ENCODE measurements around the gene ANKIB1. TPM values are rescaled to one million over a fixed set of nuclear protein-coding genes. Genes with fewer than 3 reads are reported as not detected.

The ANKIB1 gene
- total RNA-seq, 1 experiment from 2014 or later: 57.2 TPM

GRCh38 chr7:92335574-92335973, 89.8 kb downstream of the ANKIB1 start:
- TF ChIP-seq CTCF (IDR thresholded peaks at IDR 0.05; ENCODE audit: insufficient read depth in 1 of 2, low read depth in 1 of 2, low read length in 1 of 2, severe bottlenecking in 1 of 2, unreplicated experiment in 1 of 2): no peak
- intact Hi-C loops (cut with micrococcal nuclease; ENCODE audit: unreplicated experiment): no loop called here
- H3K27me3 Mint-ChIP-seq (ENCODE audit: insufficient read depth, unreplicated experiment): no peaks in the 10 kb centered on the region
- H3K4me3 Mint-ChIP-seq (ENCODE audit: unreplicated experiment): no peak overlapping the region
- Histone ChIP-seq H3K4me3 (ENCODE audit: low read depth, low read length) (no peak overlapping the region), H3K4me1 (no peaks in the 10 kb centered on the region), H3K27me3 (replicated peaks; ENCODE audit: control insufficient read depth, insufficient read depth, low read length) (no peaks in the 10 kb centered on the region), H3K9me3 (peaks cover 9% of the 10 kb centered on the region), H3K36me3 (ENCODE audit: control insufficient read depth, insufficient read depth, low read length) (no peaks in the 10 kb centered on the region)
- peaks cover 15% of the 10 kb centered on the region for H3K4me1 Mint-ChIP-seq (ENCODE audit: low read depth, unreplicated experiment)
- peaks cover 12% of the 10 kb centered on the region for H3K9me3 Mint-ChIP-seq (ENCODE audit: unreplicated experiment)
- POLR2A ChIA-PET: no interaction called here
- H3K27ac Mint-ChIP-seq (ENCODE audit: unreplicated experiment): no peak overlapping the region
- BruUV-seq (replicated peaks): no TSS peak
- H3K36me3 Mint-ChIP-seq (ENCODE audit: insufficient read depth, unreplicated experiment): no peaks in the 10 kb centered on the region
- no peak for DNase-seq
- CTCF ChIA-PET: no interaction called here

GRCh38 chr7:92336662-92337340, 91.0 kb downstream of the ANKIB1 start:
- ChIA-PET POLR2A (no interaction called here), CTCF (no interaction called here)
- no peaks in the 10 kb centered on the region for H3K36me3 Mint-ChIP-seq (ENCODE audit: insufficient read depth, unreplicated experiment)
- intact Hi-C loops (cut with micrococcal nuclease; ENCODE audit: unreplicated experiment): no loop called here
- BruUV-seq (replicated peaks): no TSS peak
- peaks cover 12% of the 10 kb centered on the region for H3K9me3 Mint-ChIP-seq (ENCODE audit: unreplicated experiment)
- H3K4me3 Mint-ChIP-seq (ENCODE audit: unreplicated experiment): no peak overlapping the region
- peaks cover 15% of the 10 kb centered on the region for H3K4me1 Mint-ChIP-seq (ENCODE audit: low read depth, unreplicated experiment)
- Histone ChIP-seq H3K36me3 (ENCODE audit: control insufficient read depth, insufficient read depth, low read length) (no peaks in the 10 kb centered on the region), H3K4me1 (no peaks in the 10 kb centered on the region), H3K9me3 (peaks cover 9% of the 10 kb centered on the region), H3K27me3 (replicated peaks; ENCODE audit: control insufficient read depth, insufficient read depth, low read length) (no peaks in the 10 kb centered on the region), H3K4me3 (ENCODE audit: low read depth, low read length) (no peak overlapping the region)
- no peak for DNase-seq
- no peak overlapping the region for H3K27ac Mint-ChIP-seq (ENCODE audit: unreplicated experiment)
- no peaks in the 10 kb centered on the region for H3K27me3 Mint-ChIP-seq (ENCODE audit: insufficient read depth, unreplicated experiment)
- no peak for TF ChIP-seq CTCF (IDR thresholded peaks at IDR 0.05; ENCODE audit: insufficient read depth in 1 of 2, low read depth in 1 of 2, low read length in 1 of 2, severe bottlenecking in 1 of 2, unreplicated experiment in 1 of 2)

GRCh38 chr7:92340016-92340415, 94.2 kb downstream of the ANKIB1 start:
- intact Hi-C loops (cut with micrococcal nuclease; ENCODE audit: unreplicated experiment): no loop called here
- H3K27me3 Mint-ChIP-seq (ENCODE audit: insufficient read depth, unreplicated experiment): no peaks in the 10 kb centered on the region

More at GRCh38 chr7:92340016-92340415, 94.2 kb downstream of the ANKIB1 start:
- Mint-ChIP-seq H3K4me3 (ENCODE audit: unreplicated experiment) (no peak overlapping the region), H3K4me1 (ENCODE audit: low read depth, unreplicated experiment) (peaks cover 15% of the 10 kb centered on the region), H3K36me3 (ENCODE audit: insufficient read depth, unreplicated experiment) (peaks cover 4% of the 10 kb centered on the region), H3K27ac (ENCODE audit: unreplicated experiment) (no peak overlapping the region), H3K9me3 (ENCODE audit: unreplicated experiment) (peaks cover 12% of the 10 kb centered on the region)
- no peaks in the 10 kb centered on the region for H3K4me1 ChIP-seq
- CTCF ChIA-PET: no interaction called here
- no peak for DNase-seq
- H3K4me3 ChIP-seq (ENCODE audit: low read depth, low read length): no peak overlapping the region
- POLR2A ChIA-PET: no interaction called here
- no peak for TF ChIP-seq CTCF (IDR thresholded peaks at IDR 0.05; ENCODE audit: insufficient read depth in 1 of 2, low read depth in 1 of 2, low read length in 1 of 2, severe bottlenecking in 1 of 2, unreplicated experiment in 1 of 2)
- H3K36me3 ChIP-seq (ENCODE audit: control insufficient read depth, insufficient read depth, low read length): no peaks in the 10 kb centered on the region; the same call in 1 of the 2 replicates
- H3K27me3 ChIP-seq (replicated peaks; ENCODE audit: control insufficient read depth, insufficient read depth, low read length): no peaks in the 10 kb centered on the region
- no TSS peak for BruUV-seq (replicated peaks)
- H3K9me3 ChIP-seq: peaks cover 5% of the 10 kb centered on the region

Measured in Caco-2 (cell line).